DMS79 treated with DMSO at 0.1 percent for 48 hours (cell line): ENCODE data around the gene TBC1D22A.

Source experiments
- DNase-seq: peaks from one replicate; lab custom pipeline; 2025; lab: John Stamatoyannopoulos, UW

The TBC1D22A gene

DNA sequence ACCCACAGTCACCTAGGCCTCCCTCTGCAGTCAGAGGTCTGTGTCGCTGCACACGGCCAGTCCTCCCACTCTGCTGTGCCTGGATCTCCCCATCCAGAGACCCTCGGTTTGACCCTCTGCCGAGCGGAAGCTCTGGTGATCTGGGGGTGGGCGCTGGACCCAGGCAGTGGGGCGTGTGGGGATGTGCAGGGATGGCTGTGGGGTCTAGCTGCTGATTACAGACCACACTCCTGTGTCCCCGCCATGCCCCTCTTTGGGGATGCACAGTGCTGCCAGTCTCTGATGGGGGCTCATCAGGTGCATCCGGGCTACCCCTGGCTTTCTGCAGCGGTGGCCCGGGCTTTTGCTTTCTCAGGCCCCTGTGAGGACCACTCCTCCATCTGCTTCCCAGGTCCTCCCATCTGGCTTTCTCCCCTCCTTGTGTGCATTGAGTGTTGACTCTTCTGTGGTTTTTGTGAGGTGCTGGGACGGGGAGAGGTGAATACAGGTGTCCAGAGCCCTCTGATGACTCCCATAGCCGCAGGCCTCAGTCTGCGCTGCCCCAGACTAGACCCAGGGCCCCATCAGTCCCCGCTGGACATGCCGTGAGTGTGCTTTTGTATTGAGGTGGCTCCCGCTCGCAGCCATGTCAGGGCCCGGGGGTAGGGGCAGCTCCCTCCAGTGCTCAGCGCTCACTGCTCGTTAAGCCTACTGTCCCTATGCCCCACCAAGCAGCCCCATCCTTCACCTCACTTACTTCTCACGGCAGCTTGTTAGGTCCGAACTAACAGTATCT, 251.6 kb downstream of the TBC1D22A start:
- DNase-seq, result no peak

DNA sequence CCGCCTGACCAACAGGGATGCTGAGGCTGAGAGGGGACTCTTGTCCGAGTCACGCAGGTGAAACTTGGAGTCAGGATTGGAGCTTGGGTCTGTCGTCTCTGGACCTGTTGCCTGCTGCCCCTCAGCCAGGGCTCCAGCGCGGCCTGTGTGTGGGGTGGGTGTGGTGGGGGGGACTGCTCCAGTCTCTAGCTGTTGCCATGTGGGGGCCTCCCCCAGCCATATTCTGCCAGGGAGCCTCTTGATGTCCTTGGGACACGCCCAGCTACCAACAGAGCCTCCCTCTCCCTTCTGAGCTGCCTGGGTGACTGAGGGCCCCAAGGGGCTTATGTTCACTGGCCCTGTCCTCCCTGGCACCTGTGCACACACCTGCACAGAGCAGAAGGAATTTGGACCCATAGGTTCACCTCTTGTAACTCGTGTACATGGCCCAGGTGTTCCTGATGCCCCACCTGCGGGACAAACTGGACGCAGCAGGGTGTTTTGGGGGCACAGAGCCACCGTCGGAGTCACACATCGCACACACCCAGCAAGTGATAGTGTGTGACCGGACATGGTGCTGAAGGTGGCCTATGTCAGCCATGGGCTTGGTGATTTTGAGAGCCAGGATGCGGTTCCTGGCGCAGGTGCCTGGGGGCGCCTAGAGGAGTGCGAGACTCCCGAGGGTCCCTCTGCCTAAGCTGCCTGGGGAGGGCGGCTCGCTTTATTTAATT, 252.3 kb downstream of the TBC1D22A start:
- no peak for DNase-seq

GRCh38 chr22:47015589-47016178, 253.2 kb downstream of the TBC1D22A start:
- DNase-seq, result no peak

DNA sequence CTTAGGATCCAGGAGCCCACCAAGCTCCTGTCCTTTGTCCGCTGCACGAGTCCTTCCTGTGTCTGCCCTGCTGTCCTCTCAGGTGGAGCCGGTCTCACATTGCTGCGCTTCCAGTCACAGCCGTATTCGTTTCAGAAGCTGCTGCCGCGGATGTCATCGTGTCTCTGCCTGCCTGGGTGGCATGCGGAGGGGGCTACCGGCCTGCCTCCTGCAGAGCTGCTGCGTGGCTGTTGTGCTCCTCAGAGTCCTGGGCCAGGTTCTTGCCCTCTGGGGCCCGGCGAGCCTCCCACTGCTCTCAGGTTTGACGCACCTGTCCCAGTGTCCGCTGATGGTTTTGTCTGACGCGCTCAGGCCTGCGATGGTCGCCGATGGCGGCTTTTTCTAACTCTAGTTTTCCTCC, 254.2 kb downstream of the TBC1D22A start:
- DNase-seq, result no peak

DNA sequence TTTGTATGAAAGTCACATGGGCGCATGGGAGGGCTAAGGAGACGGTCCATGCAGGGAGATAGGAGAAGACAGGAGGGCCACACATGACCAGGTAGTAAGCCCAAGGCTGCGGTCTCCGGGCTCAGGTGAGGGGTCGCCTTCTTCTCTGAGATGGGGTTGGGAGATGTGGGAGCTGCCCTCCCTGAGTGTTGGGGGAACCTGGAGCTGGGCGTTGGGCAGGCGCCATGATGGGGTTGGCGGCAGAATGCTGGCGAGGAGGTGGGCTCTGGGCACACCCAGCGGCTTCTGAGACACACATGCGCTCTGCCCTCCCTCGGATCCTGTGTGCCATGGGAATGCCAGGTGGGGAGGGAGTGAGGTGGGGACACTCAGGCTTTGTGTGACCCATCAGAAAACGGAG, 254.8 kb downstream of the TBC1D22A start:
- no peak for DNase-seq

DNA sequence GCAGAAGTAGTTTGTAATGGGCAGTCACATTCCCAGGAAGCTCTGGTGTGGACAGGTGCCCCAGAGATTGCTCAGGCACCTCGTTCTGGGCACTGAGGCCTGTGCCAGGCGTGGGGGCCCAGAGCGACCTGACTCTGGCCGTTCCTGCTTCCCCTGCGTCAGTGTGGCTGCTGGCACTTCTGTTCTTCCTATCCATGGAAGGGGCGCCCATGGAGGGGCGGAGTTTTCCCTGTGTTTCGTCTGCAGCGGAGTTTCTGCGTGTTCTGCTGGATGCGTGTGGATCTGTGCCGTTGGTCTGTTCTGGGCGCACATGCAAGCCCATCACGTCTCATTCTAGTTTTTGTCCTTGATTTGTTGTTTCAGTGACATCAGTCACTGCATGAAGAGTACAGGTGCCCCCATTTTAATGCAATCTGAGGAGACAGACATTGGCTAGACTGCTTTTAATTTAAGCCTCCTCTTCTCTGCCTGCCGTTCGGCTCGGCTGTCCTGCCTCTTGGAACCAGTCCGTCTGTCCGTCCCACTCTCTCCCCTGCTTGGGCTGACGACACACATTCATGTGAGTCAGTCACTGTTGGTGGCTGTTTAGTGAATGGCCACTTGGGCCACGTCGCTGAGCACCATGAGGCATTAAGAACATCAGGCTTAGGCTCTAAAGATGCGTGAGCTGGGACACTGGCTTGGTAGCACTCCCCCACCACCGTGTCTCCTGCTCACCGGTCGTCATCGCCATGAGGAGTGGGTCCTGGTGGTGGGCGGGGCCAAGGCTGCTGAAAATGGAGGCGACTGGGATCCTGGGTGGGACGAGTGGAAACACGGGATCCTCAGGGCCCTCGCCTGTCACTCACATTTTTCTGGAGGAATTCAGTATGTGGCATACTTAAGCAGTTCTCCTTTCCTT, 255.8 kb downstream of the TBC1D22A start:
- no peak for DNase-seq

GRCh38 chr22:47019012-47019790, 256.8 kb downstream of the TBC1D22A start:
- DNase-seq, result no peak

DNA sequence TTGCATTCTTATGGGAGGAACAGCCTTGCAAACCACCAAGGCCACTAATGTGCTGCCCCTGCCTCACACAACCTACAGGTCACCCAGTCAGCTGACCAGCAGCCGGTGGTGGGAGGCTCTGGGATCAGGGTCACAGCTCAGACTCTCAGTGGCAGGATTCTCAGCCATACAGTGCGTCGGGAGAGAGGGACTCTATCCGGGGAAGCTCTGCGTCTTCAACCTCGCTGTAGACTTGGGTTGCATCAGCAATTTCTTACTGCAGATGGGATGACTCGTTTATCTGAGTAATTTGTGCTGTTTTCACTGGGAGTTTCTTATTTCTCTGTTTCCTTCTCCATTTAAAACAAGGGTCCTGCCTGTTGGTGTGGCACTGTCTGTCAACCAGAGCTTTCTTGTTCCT, 257.7 kb downstream of the TBC1D22A start:
- no peak for DNase-seq

DNA sequence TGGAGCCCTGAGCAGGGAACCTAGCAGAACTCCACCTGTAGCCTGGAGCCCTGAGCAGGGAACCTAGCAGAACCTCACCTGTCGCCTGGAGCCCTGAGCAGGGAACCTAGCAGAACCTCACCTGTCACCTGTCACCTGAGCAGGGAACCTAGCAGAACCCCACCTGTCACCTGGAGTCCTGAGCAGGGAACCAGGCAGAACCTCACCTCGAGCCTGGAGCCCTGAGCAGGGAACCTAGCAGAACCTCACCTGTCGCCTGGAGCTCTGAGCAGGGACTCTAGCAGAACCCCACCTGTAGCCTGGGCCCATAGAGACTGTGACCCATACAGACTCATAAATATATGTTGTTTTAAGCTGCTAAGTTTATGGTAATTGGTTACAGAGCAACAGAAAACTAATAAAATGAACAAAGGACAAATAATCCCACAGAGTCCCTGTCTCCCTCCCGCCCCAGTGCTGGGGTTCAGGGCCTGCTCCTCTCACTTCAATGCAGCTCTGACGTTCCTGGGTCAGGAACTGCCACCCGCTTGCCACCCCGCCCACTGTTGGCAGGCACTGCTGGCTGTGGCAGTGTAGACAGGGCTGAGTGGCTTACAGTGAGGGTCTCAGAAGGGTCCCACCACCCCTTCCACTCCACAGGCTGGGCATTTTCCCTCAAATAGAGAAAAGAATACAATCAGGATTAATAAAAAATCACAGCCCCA, 259.1 kb downstream of the TBC1D22A start:
- DNase-seq, result no peak

DNA sequence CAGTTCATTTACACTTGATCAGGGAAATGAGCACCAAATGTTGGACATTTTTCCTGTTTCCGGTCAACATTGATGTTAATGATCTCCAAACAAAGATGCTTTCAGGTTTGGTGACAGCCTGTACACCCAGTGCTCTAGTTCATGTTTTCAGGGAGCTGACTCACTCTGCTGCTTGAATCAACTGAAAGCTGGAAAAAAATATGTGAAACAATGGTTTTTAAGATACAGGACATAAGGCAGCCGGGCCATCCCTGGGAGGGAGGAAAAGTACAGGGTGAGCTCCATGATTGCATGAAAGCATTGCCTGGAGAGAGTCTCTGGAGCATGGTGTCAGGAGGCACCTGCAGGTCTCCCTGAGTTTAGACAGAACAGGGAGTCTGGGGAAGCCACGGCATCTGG, 259.6 kb downstream of the TBC1D22A start:
- DNase-seq, result no peak

DNA sequence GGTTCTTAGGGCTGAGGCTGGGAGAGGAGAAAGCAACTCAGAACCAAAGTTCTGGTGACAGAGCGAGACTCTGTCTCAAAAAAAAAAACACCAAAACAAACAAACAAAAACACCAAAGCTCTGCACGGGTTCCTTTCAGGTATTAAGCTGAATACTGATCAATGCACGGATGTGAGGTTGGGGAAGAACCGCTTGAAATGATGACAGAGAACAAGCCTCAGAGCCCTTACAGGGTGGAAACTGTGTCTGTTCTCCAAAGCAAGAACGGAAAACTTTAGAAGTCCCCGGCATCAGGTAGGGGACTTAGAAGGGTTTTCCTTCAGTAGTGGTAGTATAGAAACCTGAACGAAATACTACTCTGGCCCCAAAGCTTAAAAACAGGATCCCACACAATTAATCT, 260.0 kb downstream of the TBC1D22A start:
- DNase-seq, result no peak

DNA sequence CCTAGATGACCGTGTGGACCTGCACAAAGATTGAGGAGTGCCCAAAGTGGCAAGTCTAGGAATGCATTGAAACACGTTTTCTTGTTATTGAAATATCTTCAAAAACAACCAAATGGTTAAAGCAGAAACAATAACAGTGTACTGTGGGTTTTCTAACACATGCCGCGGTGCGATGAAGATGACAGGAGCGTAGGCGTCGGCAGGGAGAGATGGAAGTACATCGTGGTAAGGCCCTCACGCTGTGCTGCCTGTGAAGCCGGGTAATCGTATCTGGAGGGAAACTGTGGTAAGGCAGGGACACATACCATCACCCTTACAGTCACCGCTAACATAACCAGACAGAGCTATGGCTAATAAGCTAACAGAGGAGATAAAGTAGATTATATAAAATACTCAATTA, 261.4 kb downstream of the TBC1D22A start:
- DNase-seq, result no peak

DNA sequence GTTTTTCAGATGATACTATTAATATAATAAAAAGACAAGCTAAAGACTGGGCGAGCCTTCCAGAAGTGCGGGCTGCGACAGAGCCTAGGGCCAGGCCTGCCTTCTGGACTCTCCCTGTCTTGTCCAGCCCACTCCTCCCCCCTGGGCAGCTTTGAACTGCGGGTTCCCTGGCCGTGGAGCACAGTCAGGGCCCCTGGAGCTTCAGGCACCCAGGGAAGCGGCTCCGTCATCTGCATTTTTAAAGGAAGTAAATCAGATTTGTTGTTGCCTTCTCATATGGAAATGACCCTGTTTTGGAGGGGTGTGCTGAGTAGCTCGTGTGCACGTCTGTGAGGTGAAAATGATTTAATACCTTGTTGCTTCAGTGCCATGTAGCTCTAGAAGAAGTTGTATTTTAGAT, 265.3 kb downstream of the TBC1D22A start:
- no peak for DNase-seq

- no peak for DNase-seq
Observed at GRCh38 chr22:47029244-47030074, 267.0 kb downstream of the TBC1D22A start.

GRCh38 chr22:47030143-47030661, 267.8 kb downstream of the TBC1D22A start:
- no peak for DNase-seq

- DNase-seq, result no peak
Observed at GRCh38 chr22:47030881-47031627, 268.6 kb downstream of the TBC1D22A start.

GRCh38 chr22:47031628-47031915, 269.1 kb downstream of the TBC1D22A start:
- no peak for DNase-seq

DNA sequence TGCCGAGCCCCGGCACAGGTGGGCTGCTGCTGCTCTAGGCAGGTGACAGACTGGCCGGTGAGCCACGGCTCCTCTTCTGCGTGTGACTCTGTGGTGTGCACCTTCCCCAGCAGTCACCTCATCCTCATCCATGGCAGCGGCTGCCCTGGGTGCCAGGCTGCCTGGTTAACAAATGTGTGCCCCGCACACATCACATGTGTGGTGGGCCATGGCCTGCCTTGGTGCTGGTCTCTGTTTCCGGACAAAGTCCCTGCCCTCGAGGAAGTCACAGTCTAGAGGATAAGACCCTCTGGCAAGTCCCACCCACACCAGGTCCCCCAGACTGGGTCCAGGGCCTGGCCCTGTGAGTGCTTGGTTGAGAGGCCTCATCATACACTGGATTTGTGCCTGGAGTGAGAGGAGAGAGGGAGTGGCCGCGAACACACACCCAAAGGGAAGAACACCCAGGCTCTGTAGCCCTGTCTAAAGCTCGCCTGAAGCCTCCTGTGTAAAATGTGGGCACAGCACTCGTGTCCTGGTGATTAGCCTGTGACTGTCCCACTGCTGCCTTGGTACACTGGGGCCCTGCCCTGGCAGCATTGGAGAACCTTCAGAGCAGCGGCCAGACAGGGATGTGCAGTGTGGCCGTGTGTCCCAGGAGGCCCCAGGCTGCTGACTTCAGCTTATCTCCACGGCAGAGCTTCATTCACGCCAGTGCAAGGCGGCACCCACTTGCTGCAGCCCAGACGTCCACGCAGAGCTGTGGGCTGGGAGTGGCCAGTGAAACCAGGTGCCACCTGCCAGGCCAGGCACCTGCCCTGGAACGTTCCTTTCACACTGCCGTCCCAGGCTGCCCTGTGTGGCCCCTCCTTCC, 269.9 kb downstream of the TBC1D22A start:
- DNase-seq, result no peak
